ENCODE measurements around the gene ARHGAP29. TPM values are rescaled to one million over a fixed set of nuclear protein-coding genes. Genes with fewer than 3 reads are reported as not detected.

Gene ARHGAP29
- total and polyA plus RNA-seq, 10 of the 15 experiments (the other 5 are each of a cell fraction or from before 2014, with no cell fraction given), result under 0.01 to 0.43 (median 0.10) TPM; not detected in 4

DNA sequence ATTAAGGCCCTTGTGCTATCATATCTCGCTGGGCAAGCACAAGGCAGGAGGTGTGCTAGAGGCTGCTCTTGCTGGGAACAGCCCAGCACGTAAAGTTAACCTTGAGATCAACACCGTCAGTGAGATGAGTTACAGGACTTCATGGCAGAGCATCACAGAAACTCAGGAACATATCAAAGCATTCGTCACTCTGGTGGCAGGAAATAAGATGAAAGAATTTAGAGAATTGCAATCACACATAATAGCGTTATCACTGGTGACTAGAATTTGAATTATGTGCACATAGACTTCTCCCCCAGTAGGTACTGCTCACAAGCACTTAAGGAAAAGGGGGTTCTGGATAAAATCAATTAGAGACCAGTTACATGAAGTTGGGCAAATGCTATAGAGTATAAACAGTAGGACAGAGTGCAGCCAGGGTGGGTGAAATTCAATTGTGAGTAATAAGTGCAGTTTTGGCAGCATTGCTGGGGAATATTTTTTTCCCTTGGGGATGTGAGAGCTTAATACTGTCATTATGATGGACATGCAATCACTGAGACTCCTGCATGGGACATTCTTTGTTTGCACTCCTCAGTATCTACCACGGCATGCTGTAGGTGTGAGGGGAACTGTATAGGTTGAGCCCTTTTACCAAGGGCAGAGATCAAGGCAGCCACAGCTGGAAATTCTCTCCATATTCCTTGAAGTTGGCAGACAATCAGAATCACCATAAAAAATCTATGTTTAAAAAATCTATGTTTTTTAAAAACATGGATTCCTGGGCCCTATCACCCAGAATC is 44.2 kb upstream of the ARHGAP29 start (continued):
- TF ChIP-seq EZH2 (IDR thresholded peaks at IDR 0.05; ENCODE audit: borderline replicate concordance, control insufficient read depth, low read depth, low read length), result no peak

DNA sequence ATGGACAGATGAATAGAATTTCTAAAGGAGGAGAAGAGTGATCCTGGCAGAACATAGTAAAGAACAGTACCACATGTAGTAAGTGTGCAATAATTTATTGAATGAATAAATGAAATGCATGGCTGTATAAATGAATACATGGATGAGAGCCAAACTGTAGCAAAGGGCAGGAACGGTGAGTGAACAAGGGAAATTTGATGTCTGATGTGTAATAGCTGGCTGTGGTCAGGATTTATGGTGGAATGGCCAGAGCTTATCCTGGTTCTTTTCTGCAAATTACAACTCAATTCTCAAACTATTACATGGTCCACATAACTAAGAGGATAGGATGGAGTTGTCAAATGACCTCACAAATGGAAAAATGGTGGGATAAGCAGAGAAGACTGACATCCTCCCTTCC is 43.2 kb upstream of the ARHGAP29 start:
- no TSS peak for BruUV-seq (replicated peaks)

More for the DNA sequence above, 43.2 kb upstream of the ARHGAP29 start:
- H3K4me1 ChIP-seq (ENCODE audit: control insufficient read depth, insufficient read depth, low read length), result peaks cover 4% of the 10 kb centered on the region; the same call in 1 of the 2 replicates
- DNase-seq (ENCODE audit: low read depth, low spot score) (no peak), ATAC-seq (no peak), FAIRE-seq (no peak)
- H4K20me1 ChIP-seq (ENCODE audit: control insufficient read depth, insufficient read depth), result no peaks in the 10 kb centered on the region
- intact Hi-C loops (cut with micrococcal nuclease; ENCODE audit: unreplicated experiment) (no loop called here), in situ Hi-C loops (cut with MboI) (no loop called here)
- POLR2A ChIA-PET, result no interaction called here
- no peak overlapping the region for H3K4me2 ChIP-seq (ENCODE audit: control insufficient read depth, insufficient read depth)
- no peaks in the 10 kb centered on the region for H3K9me3 ChIP-seq (replicated peaks; ENCODE audit: control insufficient read depth, insufficient read depth, low read length)
- SMC1A ChIA-PET (ENCODE audit: uncharacterized antibody, unreplicated experiment), result no interaction called here
- RAD21 ChIA-PET (ENCODE audit: unreplicated experiment), result no interaction called here
- H3K27me3 ChIP-seq (replicated peaks in 1 of 2; ENCODE audit: control insufficient read depth in 2 of 2, insufficient read depth in 2 of 2, low read length in 1 of 2), result no peaks in the 10 kb centered on the region
- WGBS (ENCODE audit: insufficient coverage, insufficient replicate concordance, low lambda C conversion rate, missing lambda C conversion rate), result 0% methylated on average over 1 of the region's 1 CpG
- H2AFZ ChIP-seq (ENCODE audit: control insufficient read depth, low read depth, low read length), result no peak overlapping the region
- TF ChIP-seq SP1 (IDR thresholded peaks at IDR 0.05; ENCODE audit: low read depth, low read length), result no peak
- TF ChIP-seq CHD4 (IDR thresholded peaks at IDR 0.05), result no peak
- TF ChIP-seq MTA3 (IDR thresholded peaks at IDR 0.05; ENCODE audit: borderline replicate concordance, low read length), result no peak
- no peak for TF ChIP-seq POLR2AphosphoS2 (IDR thresholded peaks at IDR 0.05; ENCODE audit: low read depth, low read length)
- no peak for TF ChIP-seq CHD2 (IDR thresholded peaks at IDR 0.05; ENCODE audit: borderline replicate concordance, low read depth, low read length)
- TF ChIP-seq, protein P1, sequence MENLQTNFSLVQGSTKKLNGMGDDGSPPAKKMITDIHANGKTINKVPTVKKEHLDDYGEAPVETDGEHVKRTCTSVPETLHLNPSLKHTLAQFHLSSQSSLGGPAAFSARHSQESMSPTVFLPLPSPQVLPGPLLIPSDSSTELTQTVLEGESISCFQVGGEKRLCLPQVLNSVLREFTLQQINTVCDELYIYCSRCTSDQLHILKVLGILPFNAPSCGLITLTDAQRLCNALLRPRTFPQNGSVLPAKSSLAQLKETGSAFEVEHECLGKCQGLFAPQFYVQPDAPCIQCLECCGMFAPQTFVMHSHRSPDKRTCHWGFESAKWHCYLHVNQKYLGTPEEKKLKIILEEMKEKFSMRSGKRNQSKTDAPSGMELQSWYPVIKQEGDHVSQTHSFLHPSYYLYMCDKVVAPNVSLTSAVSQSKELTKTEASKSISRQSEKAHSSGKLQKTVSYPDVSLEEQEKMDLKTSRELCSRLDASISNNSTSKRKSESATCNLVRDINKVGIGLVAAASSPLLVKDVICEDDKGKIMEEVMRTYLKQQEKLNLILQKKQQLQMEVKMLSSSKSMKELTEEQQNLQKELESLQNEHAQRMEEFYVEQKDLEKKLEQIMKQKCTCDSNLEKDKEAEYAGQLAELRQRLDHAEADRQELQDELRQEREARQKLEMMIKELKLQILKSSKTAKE (IDR thresholded peaks at IDR 0.05; ENCODE audit: low read depth, poor library complexity, severe bottlenecking), result no peak
- TF ChIP-seq HDAC2 (IDR thresholded peaks at IDR 0.05), result no peak
- no peak for TF ChIP-seq GATAD2B (conservative IDR thresholded peaks at IDR 0.05; ENCODE audit: low read depth)
- no peak for TF ChIP-seq NFXL1 (IDR thresholded peaks at IDR 0.05; ENCODE audit: borderline replicate concordance)
- H3K27ac ChIP-seq (ENCODE audit: control insufficient read depth, insufficient read depth), result no peak overlapping the region
- H3K9ac ChIP-seq (ENCODE audit: control insufficient read depth, insufficient read depth, low read length), result no peak overlapping the region
- CTCF ChIA-PET, result interaction anchor here (1.3 kb wide), 1 partner anchor 241 kb away, joined by 4 read pairs; no protein-coding TSS in a partner anchor
- no peaks in the 10 kb centered on the region for H3K36me3 ChIP-seq (ENCODE audit: control insufficient read depth in 2 of 2, insufficient read depth in 2 of 2, low read length in 1 of 2)
- H3K79me2 ChIP-seq (ENCODE audit: control insufficient read depth, insufficient read depth, low read length), result no peaks in the 10 kb centered on the region
- H3K4me3 ChIP-seq, result no peak overlapping the region

All from GM12878 (cell line).